ENCODE measurements around the gene MED27. TPM values are rescaled to one million over a fixed set of nuclear protein-coding genes. Genes with fewer than 3 reads are reported as not detected.

Gene MED27
- total RNA-seq, 2 donors from 2014 or later: 29.8 to 37.0 TPM

GRCh38 chr9:132068605-132069004 is 11.1 kb downstream of the MED27 start:
- H3K4me3 Mint-ChIP-seq: no peak overlapping the region
- H3K4me1 Mint-ChIP-seq: no peaks in the 10 kb centered on the region
- Histone ChIP-seq H3K9me3 (ENCODE audit: control insufficient read depth, low read length) (no peaks in the 10 kb centered on the region), H3K27me3 (ENCODE audit: control insufficient read depth, insufficient read depth, low read length, poor library complexity, severe bottlenecking) (no peaks in the 10 kb centered on the region), H3K9ac (ENCODE audit: extremely low read depth, low read length, poor library complexity, severe bottlenecking) (no peak overlapping the region), H3K4me3 (ENCODE audit: low read length) (no peak overlapping the region), H3K27ac (ENCODE audit: low read depth, low read length) (no peak overlapping the region), H3K4me1 (ENCODE audit: control insufficient read depth, insufficient read depth, low read length) (no peaks in the 10 kb centered on the region), H3K36me3 (ENCODE audit: control insufficient read depth, insufficient read depth, low read length) (peaks cover 12% of the 10 kb centered on the region)
- 93 to 100% methylated on average over 3 to 6 of the region's 6 CpGs for WGBS, 2 experiments (ENCODE audit: insufficient coverage in 1 of 2, insufficient read length in 1 of 2)
- peaks cover 17% of the 10 kb centered on the region for H3K36me3 Mint-ChIP-seq (ENCODE audit: low read depth)
- no peak overlapping the region for H3K27ac Mint-ChIP-seq
- no peak for DNase-seq
- no peaks in the 10 kb centered on the region for H3K9me3 Mint-ChIP-seq
- H3K27me3 Mint-ChIP-seq (ENCODE audit: insufficient read depth): no peaks in the 10 kb centered on the region
- TF ChIP-seq CTCF (conservative IDR thresholded peaks at IDR 0.05): no peak

- no peak for DNase-seq
- Histone ChIP-seq H3K27ac (ENCODE audit: low read depth, low read length) (no peak overlapping the region), H3K36me3 (ENCODE audit: control insufficient read depth, insufficient read depth, low read length) (peaks cover 4% of the 10 kb centered on the region), H3K4me1 (ENCODE audit: control insufficient read depth, insufficient read depth, low read length) (no peaks in the 10 kb centered on the region), H3K9ac (ENCODE audit: extremely low read depth, low read length, poor library complexity, severe bottlenecking) (no peak overlapping the region), H3K4me3 (ENCODE audit: low read length) (no peak overlapping the region), H3K27me3 (ENCODE audit: control insufficient read depth, insufficient read depth, low read length, poor library complexity, severe bottlenecking) (no peaks in the 10 kb centered on the region), H3K9me3 (ENCODE audit: control insufficient read depth, low read length) (no peaks in the 10 kb centered on the region)
- no peaks in the 10 kb centered on the region for H3K4me1 Mint-ChIP-seq
- no peak overlapping the region for H3K4me3 Mint-ChIP-seq
- H3K27ac Mint-ChIP-seq: no peak overlapping the region
- H3K36me3 Mint-ChIP-seq (ENCODE audit: low read depth): peaks cover 7% of the 10 kb centered on the region
- no peaks in the 10 kb centered on the region for H3K27me3 Mint-ChIP-seq (ENCODE audit: insufficient read depth)
- TF ChIP-seq CTCF (conservative IDR thresholded peaks at IDR 0.05): no peak
- H3K9me3 Mint-ChIP-seq: no peaks in the 10 kb centered on the region
- WGBS, 2 experiments (ENCODE audit: insufficient coverage in 1 of 2, insufficient read length in 1 of 2): 89 to 100% methylated on average over 1 to 3 of the region's 3 CpGs
Measured at GRCh38 chr9:132066511-132066910, 13.2 kb downstream of the MED27 start.

- TF ChIP-seq CTCF (conservative IDR thresholded peaks at IDR 0.05): no peak
- Histone ChIP-seq H3K9me3 (ENCODE audit: control insufficient read depth, low read length) (no peaks in the 10 kb centered on the region), H3K4me3 (ENCODE audit: low read length) (no peak overlapping the region), H3K27ac (ENCODE audit: low read depth, low read length) (no peak overlapping the region), H3K9ac (ENCODE audit: extremely low read depth, low read length, poor library complexity, severe bottlenecking) (no peak overlapping the region), H3K36me3 (ENCODE audit: control insufficient read depth, insufficient read depth, low read length) (peaks cover 4% of the 10 kb centered on the region), H3K27me3 (ENCODE audit: control insufficient read depth, insufficient read depth, low read length, poor library complexity, severe bottlenecking) (no peaks in the 10 kb centered on the region), H3K4me1 (ENCODE audit: control insufficient read depth, insufficient read depth, low read length) (no peaks in the 10 kb centered on the region)
- 91 to 98% methylated on average over 10 to 11 of the region's 11 CpGs for WGBS, 2 experiments (ENCODE audit: insufficient coverage in 1 of 2, insufficient read length in 1 of 2)
- peaks cover 2% of the 10 kb centered on the region for H3K36me3 Mint-ChIP-seq (ENCODE audit: low read depth)
- no peak overlapping the region for H3K27ac Mint-ChIP-seq
- no peak overlapping the region for H3K4me3 Mint-ChIP-seq
- no peaks in the 10 kb centered on the region for H3K27me3 Mint-ChIP-seq (ENCODE audit: insufficient read depth)
- no peaks in the 10 kb centered on the region for H3K4me1 Mint-ChIP-seq
- H3K9me3 Mint-ChIP-seq: no peaks in the 10 kb centered on the region
- DNase-seq: no peak
Measured at GRCh38 chr9:132066057-132066456, 13.6 kb downstream of the MED27 start.

Measured in endodermal cell (in vitro differentiated cells).